ENCODE results near the gene PTPRN2. TPM values are rescaled to one million over a fixed set of nuclear protein-coding genes. Genes with fewer than 3 reads are reported as not detected.

PTPRN2 gene
- total and polyA plus RNA-seq, 2 of the 8 experiments (the other 6 are each of a cell fraction or from before 2014, with no cell fraction given), result 2.6 to 4.5 TPM

- Histone ChIP-seq H3K79me2 (ENCODE audit: control insufficient read depth in 1 of 2, insufficient read depth in 2 of 2, low read length in 2 of 2) (no peaks in the 10 kb centered on the region), H4K20me1 (replicated peaks in 1 of 2; ENCODE audit: control insufficient read depth in 1 of 2, insufficient read depth in 2 of 2, low read length in 2 of 2) (peaks cover 0 to 5% of the 10 kb centered on the region in 2 experiments), H2BK20ac (ENCODE audit: low read length) (no peak overlapping the region), H3K4ac (replicated peaks; ENCODE audit: insufficient read length, low read depth, low read length) (no peak overlapping the region), H4K8ac (ENCODE audit: extremely low read depth, insufficient read depth, low read length) (no peak overlapping the region), H3K14ac (ENCODE audit: insufficient read length) (no peak overlapping the region), H2BK15ac (ENCODE audit: low read length) (0 out of 2 replicates have a peak overlapping the region, but pooled peaks have one; percentile 53), H4K91ac (replicated peaks; ENCODE audit: insufficient read length, low read length) (no peak overlapping the region), H2AFZ (ENCODE audit: low read length) (no peak overlapping the region), H2BK120ac (replicated peaks; ENCODE audit: low read depth, low read length) (no peak overlapping the region), H3K4me3 (ENCODE audit: extremely low read depth in 1 of 4, insufficient read depth in 2 of 4, low read depth in 3 of 4, low read length in 4 of 4) (no peak overlapping the region), H3K36me3 (ENCODE audit: control insufficient read depth in 2 of 4, insufficient read depth in 4 of 4, low read length in 3 of 4) (no peaks in the 10 kb centered on the region; a peak in 1 of 8 replicates), H2BK12ac (ENCODE audit: low read depth, low read length) (no peak overlapping the region), H3K27ac (ENCODE audit: low read depth, low read length) (no peak overlapping the region), H2BK5ac (ENCODE audit: low read depth, low read length) (no peak overlapping the region), H3K23ac (ENCODE audit: insufficient read length) (no peak overlapping the region), H4K5ac (ENCODE audit: insufficient read length, low read depth, low read length) (no peak overlapping the region), H3K56ac (replicated peaks; ENCODE audit: insufficient read length, low read depth, low read length) (no peak overlapping the region), H3K4me2 (ENCODE audit: insufficient read depth in 1 of 2, low read depth in 2 of 2, low read length in 2 of 2) (no peak overlapping the region), H3K4me1 (replicated peaks in 1 of 4; ENCODE audit: control insufficient read depth in 3 of 4, insufficient read depth in 4 of 4, low read length in 3 of 4) (no peaks in the 10 kb centered on the region; a peak in 1 of 7 replicates), H2AK5ac (ENCODE audit: low read depth, low read length) (no peak overlapping the region), H3K27me3 (replicated peaks in 1 of 4; ENCODE audit: control insufficient read depth in 3 of 4, extremely low read depth in 1 of 4, insufficient read depth in 3 of 4, low read length in 3 of 4) (no peaks in the 10 kb centered on the region), H3K18ac (ENCODE audit: extremely low read depth, low read length) (no peak overlapping the region), H3K23me2 (ENCODE audit: low read depth, low read length) (peaks cover 8% of the 10 kb centered on the region; the same call in 1 of the 2 replicates), H3K79me1 (ENCODE audit: low read depth, low read length) (no peaks in the 10 kb centered on the region), H3K9ac (replicated peaks in 1 of 4; ENCODE audit: extremely low read depth in 1 of 4, low read depth in 3 of 4, low read length in 3 of 4) (no peak overlapping the region), H3K9me3 (ENCODE audit: insufficient read depth in 2 of 2, low read depth in 1 of 2, low read length in 1 of 2) (peaks cover 4 to 10% of the 10 kb centered on the region in 2 experiments; a peak in 2 of 4 replicates)
- POLR2A ChIA-PET (ENCODE audit: partially characterized antibody), result no interaction called here
- DNase-seq (ENCODE audit: low read depth in 1 of 2, low spot score in 2 of 2), result no peak
- WGBS, 2 experiments (ENCODE audit: extremely low coverage in 1 of 2, insufficient coverage in 1 of 2, insufficient read length in 1 of 2, insufficient replicate concordance in 2 of 2, low coverage in 1 of 2, low lambda C conversion rate in 2 of 2, missing lambda C conversion rate in 1 of 2), result 84% methylated on average over 7 of the region's 10 CpGs; no CpG with 5 or more reads in 1 of the 2 experiments
- CTCF ChIA-PET (ENCODE audit: partially characterized antibody), result interaction anchor here (0.9 to 3.7 kb wide), 3 partner anchors 12 to 303 kb away, joined by 3 to 11 read pairs (median 4); no protein-coding TSS in a partner anchor
- no peak for TF ChIP-seq TAF1 (IDR thresholded peaks at IDR 0.05; ENCODE audit: low read depth, low read length)
- no peak for TF ChIP-seq JUN (IDR thresholded peaks at IDR 0.05; ENCODE audit: low read depth, low read length)
- no peak for TF ChIP-seq RAD21 (IDR thresholded peaks at IDR 0.05 in 1 of 2, conservative IDR thresholded peaks at IDR 0.05 in 1 of 2; ENCODE audit: low read depth in 2 of 2, low read length in 2 of 2)
- no peak for TF ChIP-seq ZNF274 (IDR thresholded peaks at IDR 0.05; ENCODE audit: borderline replicate concordance, extremely low read depth, low read length)
- no peak for TF ChIP-seq BACH1 (IDR thresholded peaks at IDR 0.05; ENCODE audit: low read length)
- TF ChIP-seq SIN3A (conservative IDR thresholded peaks at IDR 0.05 in 1 of 2, IDR thresholded peaks at IDR 0.05 in 1 of 2; ENCODE audit: low read depth in 1 of 2, low read length in 2 of 2), result no peak
- FAIRE-seq, result no peak
These were observed 536.5 kb downstream of the PTPRN2 start for GRCh38 chr7:158050978-158051651.

Measured in H1 (cell line).